ENCODE measurements around the gene SELENOH. TPM values are rescaled to one million over a fixed set of nuclear protein-coding genes. Genes with fewer than 3 reads are reported as not detected.
A peak's percentile ranks its signal among the peaks of the same experiment; 100 is the strongest.

The SELENOH gene
- total RNA-seq, 1 donor from 2014 or later: 120 TPM

- Histone ChIP-seq H3K9me3 (no peaks in the 10 kb centered on the region), H3K4me1 (peaks cover 39% of the 10 kb centered on the region), H3K4me3 (peak overlapping the region; percentile 54 to 56), H3K27ac (peak overlapping the region; percentile 91), H3K36me3 (no peaks in the 10 kb centered on the region), H3K27me3 (no peaks in the 10 kb centered on the region)
- TF ChIP-seq POLR2AphosphoS5 (IDR thresholded peaks at IDR 0.05; ENCODE audit: insufficient read depth in 1 of 2, low read depth in 1 of 2) (no peak), CTCF (IDR thresholded peaks at IDR 0.05) (no peak), POLR2A (IDR thresholded peaks at IDR 0.05) (no peak)
- DNase-seq (ENCODE audit: extremely low spot score in 2 of 2): no peak
- intact Hi-C loops (cut with DNase I): no loop called here
These were observed 21.1 kb downstream of the SELENOH start for GRCh38 chr11:57762235-57762861.

GRCh38 chr11:57763568-57763967, 22.3 kb downstream of the SELENOH start:
- Histone ChIP-seq H3K9me3 (no peaks in the 10 kb centered on the region), H3K4me3 (peak overlapping the region; percentile 54 to 56), H3K4me1 (peaks cover 47% of the 10 kb centered on the region), H3K36me3 (no peaks in the 10 kb centered on the region), H3K27me3 (no peaks in the 10 kb centered on the region), H3K27ac (peak overlapping the region; percentile 91)
- peak in 1 of 2 donors; percentile 72 for TF ChIP-seq POLR2AphosphoS5 (IDR thresholded peaks at IDR 0.05; ENCODE audit: insufficient read depth in 1 of 2, low read depth in 1 of 2)
- TF ChIP-seq POLR2A (IDR thresholded peaks at IDR 0.05): no peak
- TF ChIP-seq CTCF (IDR thresholded peaks at IDR 0.05): peak in 1 of 3 experiments; percentile 21
- no peak for DNase-seq (ENCODE audit: extremely low spot score in 2 of 2)
- intact Hi-C loops (cut with DNase I): no loop called here

GRCh38 chr11:57764021-57764420, 22.7 kb downstream of the SELENOH start:
- Histone ChIP-seq H3K36me3 (no peaks in the 10 kb centered on the region), H3K27ac (peak overlapping the region; percentile 91), H3K9me3 (no peaks in the 10 kb centered on the region), H3K27me3 (no peaks in the 10 kb centered on the region), H3K4me3 (peak overlapping the region; percentile 54 to 56), H3K4me1 (peaks cover 51% of the 10 kb centered on the region)
- intact Hi-C loops (cut with DNase I): no loop called here
- TF ChIP-seq CTCF (IDR thresholded peaks at IDR 0.05) (no peak), POLR2A (IDR thresholded peaks at IDR 0.05) (no peak), POLR2AphosphoS5 (IDR thresholded peaks at IDR 0.05; ENCODE audit: insufficient read depth in 1 of 2, low read depth in 1 of 2) (no peak)
- DNase-seq (ENCODE audit: extremely low spot score in 2 of 2): no peak

- H3K27ac ChIP-seq: peak overlapping the region; percentile 91
- no peaks in the 10 kb centered on the region for H3K9me3 ChIP-seq
- no peaks in the 10 kb centered on the region for H3K27me3 ChIP-seq
- no peaks in the 10 kb centered on the region for H3K36me3 ChIP-seq
- TF ChIP-seq POLR2A (IDR thresholded peaks at IDR 0.05) (no peak), CTCF (IDR thresholded peaks at IDR 0.05) (no peak), POLR2AphosphoS5 (IDR thresholded peaks at IDR 0.05; ENCODE audit: insufficient read depth in 1 of 2, low read depth in 1 of 2) (no peak)
- no peak for DNase-seq (ENCODE audit: extremely low spot score in 2 of 2)
- intact Hi-C loops (cut with DNase I): no loop called here
- H3K4me1 ChIP-seq: peaks cover 57% of the 10 kb centered on the region
- peak overlapping the region; percentile 54 to 56 for H3K4me3 ChIP-seq
These were observed 23.3 kb downstream of the SELENOH start for GRCh38 chr11:57764566-57764965.

GRCh38 chr11:57764972-57765371, 23.7 kb downstream of the SELENOH start:
- Histone ChIP-seq H3K27me3 (no peaks in the 10 kb centered on the region), H3K9me3 (no peaks in the 10 kb centered on the region), H3K4me1 (peaks cover 61% of the 10 kb centered on the region), H3K4me3 (peak overlapping the region; percentile 54 to 56), H3K36me3 (no peaks in the 10 kb centered on the region), H3K27ac (peak overlapping the region; percentile 91)
- intact Hi-C loops (cut with DNase I): no loop called here
- TF ChIP-seq POLR2AphosphoS5 (IDR thresholded peaks at IDR 0.05; ENCODE audit: insufficient read depth in 1 of 2, low read depth in 1 of 2) (no peak), CTCF (IDR thresholded peaks at IDR 0.05) (no peak), POLR2A (IDR thresholded peaks at IDR 0.05) (no peak)
- DNase-seq (ENCODE audit: extremely low spot score in 2 of 2): no peak
